Mucosa of descending colon (tissue), 3 donors: ENCODE measurements around the gene CFAP74. TPM values are rescaled to one million over a fixed set of nuclear protein-coding genes. Genes with fewer than 3 reads are reported as not detected.

Experiments
- ATAC-seq: fragments of 200-7000 bp; cut with Tn5 transposase; one replicate; pipeline ENCODE4 v1.9.1; 2020; ENCODE audit warnings: mild to moderate bottlenecking, moderate library complexity
- DNase-seq, 3 donors: peaks; one replicate each; pipeline ENCODE4 v3.0.0-alpha.2; 2020
- H3K36me3 ChIP-seq: fragments of 200-600 bp; one replicate; pipeline ENCODE4 v1.8.0; 2021; ENCODE audit warnings: low read depth, mild to moderate bottlenecking
- H3K4me1 ChIP-seq: fragments of 200-600 bp; one replicate; pipeline ENCODE4 v1.8.0; 2021; ENCODE audit warnings: low read depth, mild to moderate bottlenecking
- H3K4me3 ChIP-seq: fragments of 200-600 bp; one replicate; pipeline ENCODE4 v1.8.0; 2021; ENCODE audit warnings: mild to moderate bottlenecking
- H3K9me3 ChIP-seq: fragments of 200-600 bp; one replicate; pipeline ENCODE4 v1.8.0; 2021; ENCODE audit warnings: mild to moderate bottlenecking
- intact Hi-C, 2 donors: fragments of 100-400 bp; cut with DNase I in 1 of 2; cut with micrococcal nuclease in 1 of 2; formaldehyde crosslinking; loops; one replicate each; pipeline versions ENCODE4 v1.11.0 to v1.11.1; 2022; cut with DNase I, micrococcal nuclease
- total RNA-seq, 3 donors: library from RNA; stranded (reverse); fragmentation: NEBNext Ultra II Directional in 2 of 3; extraction: Animal tissue kit (Norgen Biotek cat#: 25700) in 2 of 3; gene quantifications; one replicate each; pipeline versions ENCODE4 v1.2.1 to v1.2.4, GENCODE V29; 2021 to 2023
- TF ChIP-seq, protein P1 (sequence below): fragments of 200-600 bp; IDR thresholded peaks from one replicate; pipeline ENCODE4 v1.8.0; 2022; ENCODE audit warnings: antibody characterized with exemption, mild to moderate bottlenecking
- donor health status: DM: no; HTN: no; CAD: no; lungs with moderate emphysema.
- donor health status: DM: no; HTN: no; CAD: no.
- donor health status: DM: no; HTN: yes; CAD: no.

CFAP74 gene
- total RNA-seq, 3 donors from 2014 or later = 0.06 to 0.13 TPM; not detected in 1

DNA sequence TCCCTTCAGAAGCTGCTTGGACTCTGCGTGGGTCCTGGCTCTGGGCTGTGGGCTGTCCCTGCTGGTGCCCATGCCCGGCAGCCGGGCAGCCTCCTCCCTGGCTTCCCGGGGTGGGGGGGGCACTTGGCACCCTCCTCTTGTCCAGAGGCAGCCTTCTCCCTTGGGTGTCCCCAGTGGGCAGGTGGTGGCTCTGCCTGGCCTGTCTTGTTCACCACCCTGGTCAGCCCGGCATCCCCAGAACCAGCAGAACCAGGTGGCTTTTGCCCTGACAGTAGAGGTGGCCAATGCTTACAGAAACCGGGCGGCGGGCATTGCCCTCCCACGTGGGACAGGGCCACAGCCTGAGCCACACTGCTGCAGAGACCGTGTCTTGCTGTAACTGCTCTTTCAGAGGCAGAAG is 38.0 kb downstream of the CFAP74 start:
- Histone ChIP-seq H3K4me1 (no peaks in the 10 kb centered on the region), H3K4me3 (no peak overlapping the region), H3K36me3 (no peaks in the 10 kb centered on the region), H3K9me3 (no peaks in the 10 kb centered on the region)
- DNase-seq (no peak), ATAC-seq (no peak)
- TF ChIP-seq, protein P1, sequence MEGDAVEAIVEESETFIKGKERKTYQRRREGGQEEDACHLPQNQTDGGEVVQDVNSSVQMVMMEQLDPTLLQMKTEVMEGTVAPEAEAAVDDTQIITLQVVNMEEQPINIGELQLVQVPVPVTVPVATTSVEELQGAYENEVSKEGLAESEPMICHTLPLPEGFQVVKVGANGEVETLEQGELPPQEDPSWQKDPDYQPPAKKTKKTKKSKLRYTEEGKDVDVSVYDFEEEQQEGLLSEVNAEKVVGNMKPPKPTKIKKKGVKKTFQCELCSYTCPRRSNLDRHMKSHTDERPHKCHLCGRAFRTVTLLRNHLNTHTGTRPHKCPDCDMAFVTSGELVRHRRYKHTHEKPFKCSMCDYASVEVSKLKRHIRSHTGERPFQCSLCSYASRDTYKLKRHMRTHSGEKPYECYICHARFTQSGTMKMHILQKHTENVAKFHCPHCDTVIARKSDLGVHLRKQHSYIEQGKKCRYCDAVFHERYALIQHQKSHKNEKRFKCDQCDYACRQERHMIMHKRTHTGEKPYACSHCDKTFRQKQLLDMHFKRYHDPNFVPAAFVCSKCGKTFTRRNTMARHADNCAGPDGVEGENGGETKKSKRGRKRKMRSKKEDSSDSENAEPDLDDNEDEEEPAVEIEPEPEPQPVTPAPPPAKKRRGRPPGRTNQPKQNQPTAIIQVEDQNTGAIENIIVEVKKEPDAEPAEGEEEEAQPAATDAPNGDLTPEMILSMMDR = no peak
- intact Hi-C loops = no loop called here

DNA sequence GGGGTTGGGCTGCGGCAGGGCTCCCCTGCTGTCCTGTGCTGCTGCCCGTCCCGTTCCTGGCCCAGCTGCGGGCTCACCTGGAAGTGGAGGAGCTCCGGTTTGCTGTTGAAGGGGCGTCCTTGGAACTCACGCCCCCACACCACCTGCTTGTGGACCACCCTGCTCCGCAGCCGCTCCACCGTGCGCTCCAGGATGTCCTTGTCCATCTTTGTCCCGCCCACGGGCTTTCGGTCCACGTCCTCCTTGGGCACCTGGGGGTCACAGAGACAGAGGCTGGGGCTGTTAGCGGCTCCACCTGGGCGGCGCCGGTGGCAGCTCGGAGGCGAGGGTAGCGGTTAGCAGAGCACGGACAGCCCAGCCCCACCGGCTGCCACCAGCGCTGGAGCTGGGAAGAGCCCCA is 38.8 kb downstream of the CFAP74 start:
- no peaks in the 10 kb centered on the region for H3K4me1 ChIP-seq
- H3K9me3 ChIP-seq = no peaks in the 10 kb centered on the region
- TF ChIP-seq, protein P1 = no peak
- DNase-seq = no peak
- intact Hi-C loops = no loop called here
- H3K4me3 ChIP-seq = no peak overlapping the region
- no peak for ATAC-seq
- H3K36me3 ChIP-seq = no peaks in the 10 kb centered on the region

DNA sequence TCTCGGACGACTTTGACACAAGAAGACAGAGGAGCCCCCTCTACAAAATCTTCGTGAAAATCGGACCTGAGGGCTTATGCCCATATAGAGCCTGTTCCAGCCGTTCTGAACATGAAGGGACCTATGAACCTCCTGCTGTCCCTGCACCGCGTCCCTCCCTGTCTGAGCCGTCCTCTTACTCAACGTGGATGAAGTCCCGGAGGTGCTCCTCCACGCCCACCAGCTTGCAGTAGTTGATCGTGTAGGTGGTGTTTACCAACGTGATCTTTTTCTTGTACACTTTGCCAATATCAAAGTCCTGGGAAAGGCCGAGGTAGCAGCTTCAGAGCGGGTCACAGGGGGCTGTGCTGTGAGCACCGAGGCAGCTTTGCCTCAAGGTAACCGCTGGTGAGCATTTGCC is 40.0 kb downstream of the CFAP74 start:
- intact Hi-C loops = no loop called here
- no peak for ATAC-seq
- H3K9me3 ChIP-seq = no peaks in the 10 kb centered on the region
- H3K4me1 ChIP-seq = no peaks in the 10 kb centered on the region
- TF ChIP-seq, protein P1 = no peak
- DNase-seq = no peak
- H3K4me3 ChIP-seq = no peak overlapping the region
- no peaks in the 10 kb centered on the region for H3K36me3 ChIP-seq

DNA sequence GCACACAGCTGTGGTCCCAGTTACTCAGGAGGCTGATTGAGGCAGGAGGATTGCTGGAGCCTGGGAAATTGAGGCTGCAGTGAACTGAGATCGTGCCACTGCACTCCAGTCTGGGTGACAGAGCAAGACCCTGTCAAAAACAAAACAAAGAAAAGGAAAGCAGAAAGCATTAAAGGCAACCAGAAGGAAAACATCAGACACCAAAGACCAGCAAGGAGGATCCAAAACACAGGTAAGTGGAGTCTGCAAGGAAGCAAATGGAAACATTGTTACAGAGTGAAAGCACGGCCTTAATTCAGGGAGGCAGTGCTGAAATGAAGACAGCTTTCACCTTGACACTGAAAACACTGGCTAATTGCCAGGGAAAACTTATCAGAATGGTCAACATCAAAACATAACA is 40.8 kb downstream of the CFAP74 start:
- Histone ChIP-seq H3K36me3 (no peaks in the 10 kb centered on the region), H3K4me3 (no peak overlapping the region), H3K9me3 (no peaks in the 10 kb centered on the region), H3K4me1 (no peaks in the 10 kb centered on the region)
- ATAC-seq (no peak), DNase-seq (no peak)
- TF ChIP-seq, protein P1 = no peak
- intact Hi-C loops = no loop called here

DNA sequence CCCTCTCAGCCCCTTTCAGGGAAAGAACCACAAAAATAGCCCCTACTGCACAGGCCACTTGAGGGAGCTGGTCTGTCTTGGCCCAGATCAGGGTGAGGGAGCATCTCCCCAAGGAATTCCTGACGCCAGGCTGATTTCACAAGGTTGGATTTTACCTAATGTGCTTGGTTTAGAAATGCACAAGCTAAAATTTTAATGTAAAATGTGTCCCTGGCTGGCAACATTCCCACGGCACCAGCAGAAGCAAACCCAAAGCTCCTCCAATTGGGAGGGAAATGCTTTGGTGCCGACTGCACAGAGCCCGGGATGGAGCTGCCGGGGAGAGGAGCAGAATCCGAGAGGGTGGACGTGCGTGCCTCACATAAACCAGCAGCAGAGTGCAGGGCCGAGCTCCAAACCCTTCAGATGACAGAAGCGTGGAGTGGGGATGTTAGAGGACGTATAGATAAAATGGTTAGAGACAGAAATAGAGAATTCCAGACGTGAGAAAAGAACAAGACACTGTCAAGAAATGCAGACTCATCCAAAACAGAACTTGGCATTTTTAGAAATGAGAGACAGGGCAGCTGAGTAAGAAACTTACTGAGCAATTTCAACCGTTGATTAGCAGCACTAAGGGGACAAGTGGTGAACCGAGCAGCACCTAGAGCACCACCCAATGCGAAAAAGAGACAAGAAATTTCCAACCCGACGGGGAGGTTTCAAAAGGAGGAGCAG is 42.9 kb downstream of the CFAP74 start:
- no peaks in the 10 kb centered on the region for H3K36me3 ChIP-seq
- no peak overlapping the region for H3K4me3 ChIP-seq
- no peaks in the 10 kb centered on the region for H3K9me3 ChIP-seq
- TF ChIP-seq, protein P1 = no peak
- DNase-seq (no peak), ATAC-seq (no peak)
- intact Hi-C loops = no loop called here
- no peaks in the 10 kb centered on the region for H3K4me1 ChIP-seq
